ENCODE measurements around the gene P4HB.

DNA sequence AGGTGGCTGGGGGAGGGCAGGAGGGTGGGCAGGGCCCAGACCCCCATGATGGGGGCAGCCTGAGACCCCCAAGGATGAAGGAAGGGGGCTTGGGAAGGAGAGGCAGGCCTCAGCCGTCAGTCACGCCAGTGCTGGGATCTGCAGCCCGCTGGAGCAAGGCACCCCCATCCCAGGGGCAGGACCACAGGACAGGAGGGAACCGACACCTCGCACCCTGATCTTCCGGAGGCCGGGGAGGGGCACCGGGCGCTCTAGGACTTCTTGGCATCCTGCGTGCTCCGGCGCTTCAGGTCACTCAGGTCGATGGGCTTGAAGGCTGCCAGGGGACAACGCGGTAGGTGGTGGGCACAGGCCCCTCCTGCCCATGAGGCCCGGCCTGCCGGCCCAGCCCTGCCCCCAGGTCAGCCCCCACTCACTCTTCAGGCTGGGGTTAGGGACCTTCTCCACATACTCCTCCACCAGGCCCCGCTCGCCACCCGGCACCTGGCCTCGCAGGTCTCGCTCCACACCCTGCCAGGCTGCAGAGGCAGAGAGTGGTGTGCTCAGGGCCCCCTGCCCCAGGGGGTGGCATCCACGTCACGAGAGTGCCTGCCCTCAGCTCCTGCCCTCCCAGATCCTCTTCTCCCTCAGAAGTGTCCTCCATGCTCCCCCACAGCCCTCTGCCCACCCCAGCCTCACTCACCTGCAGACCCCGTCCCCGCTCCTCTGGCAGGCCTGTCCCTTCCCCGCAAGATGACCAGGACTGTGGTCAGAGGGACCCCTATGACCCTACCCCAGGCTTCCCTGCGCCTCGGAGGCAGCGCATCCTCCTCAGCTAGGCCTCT is 37.1 kb downstream of the P4HB start:
- TF ChIP-seq, protein P1, sequence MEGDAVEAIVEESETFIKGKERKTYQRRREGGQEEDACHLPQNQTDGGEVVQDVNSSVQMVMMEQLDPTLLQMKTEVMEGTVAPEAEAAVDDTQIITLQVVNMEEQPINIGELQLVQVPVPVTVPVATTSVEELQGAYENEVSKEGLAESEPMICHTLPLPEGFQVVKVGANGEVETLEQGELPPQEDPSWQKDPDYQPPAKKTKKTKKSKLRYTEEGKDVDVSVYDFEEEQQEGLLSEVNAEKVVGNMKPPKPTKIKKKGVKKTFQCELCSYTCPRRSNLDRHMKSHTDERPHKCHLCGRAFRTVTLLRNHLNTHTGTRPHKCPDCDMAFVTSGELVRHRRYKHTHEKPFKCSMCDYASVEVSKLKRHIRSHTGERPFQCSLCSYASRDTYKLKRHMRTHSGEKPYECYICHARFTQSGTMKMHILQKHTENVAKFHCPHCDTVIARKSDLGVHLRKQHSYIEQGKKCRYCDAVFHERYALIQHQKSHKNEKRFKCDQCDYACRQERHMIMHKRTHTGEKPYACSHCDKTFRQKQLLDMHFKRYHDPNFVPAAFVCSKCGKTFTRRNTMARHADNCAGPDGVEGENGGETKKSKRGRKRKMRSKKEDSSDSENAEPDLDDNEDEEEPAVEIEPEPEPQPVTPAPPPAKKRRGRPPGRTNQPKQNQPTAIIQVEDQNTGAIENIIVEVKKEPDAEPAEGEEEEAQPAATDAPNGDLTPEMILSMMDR (IDR thresholded peaks at IDR 0.05; ENCODE audit: low read length): no peak
- no peak for TF ChIP-seq EZH2 (optimal IDR thresholded peaks at IDR 0.05; ENCODE audit: low read depth, low read length)
- TF ChIP-seq EZH2phosphoT487 (IDR thresholded peaks at IDR 0.05; ENCODE audit: low read length): no peak
